IPS-20b (cell line): ENCODE data around the gene PCGF3.
"Not testable (repeated sequence)": the region's sequence is repeated elsewhere in the genome, so short reads cannot be mapped to it uniquely, and the experiment has no call there.

Experiments
- H3K27ac ChIP-seq: one replicate; pipeline ENCODE4 v1.5.1; 2013; ENCODE audit warnings: low read length
- H3K27me3 ChIP-seq: 2 replicates; pipeline ENCODE4 v1.6.1; 2013; ENCODE audit warnings: mild to moderate bottlenecking, low read length, inconsistent platforms; ENCODE audit not compliant: insufficient read depth
- H3K36me3 ChIP-seq: 2 replicates; pipeline ENCODE4 v1.6.1; 2013; ENCODE audit warnings: low read depth, mild to moderate bottlenecking, inconsistent platforms, low read length, moderate library complexity; ENCODE audit not compliant: insufficient read depth
- H3K4me1 ChIP-seq: 2 replicates; pipeline ENCODE4 v1.6.1; 2013; ENCODE audit warnings: mild to moderate bottlenecking, control low read depth, inconsistent platforms, low read length, moderate library complexity; ENCODE audit not compliant: insufficient read depth
- H3K4me3 ChIP-seq: 2 replicates; pipeline ENCODE4 v1.5.1; 2013; ENCODE audit warnings: mild to moderate bottlenecking, low read length, inconsistent platforms
- H3K9ac ChIP-seq: 2 replicates; pipeline ENCODE4 v1.6.1; 2013; ENCODE audit warnings: low read depth, mild to moderate bottlenecking, inconsistent platforms, low read length, moderate library complexity
- H3K9me3 ChIP-seq: 2 replicates; pipeline ENCODE4 v1.6.1; 2013; ENCODE audit warnings: mild to moderate bottlenecking, low read depth, low read length, inconsistent platforms; ENCODE audit not compliant: insufficient read depth

Gene PCGF3

GRCh38 chr4:725391-726234, 20.0 kb downstream of the PCGF3 start:
- Histone ChIP-seq H3K4me3 (no peak overlapping the region), H3K27ac (no peak overlapping the region)

DNA sequence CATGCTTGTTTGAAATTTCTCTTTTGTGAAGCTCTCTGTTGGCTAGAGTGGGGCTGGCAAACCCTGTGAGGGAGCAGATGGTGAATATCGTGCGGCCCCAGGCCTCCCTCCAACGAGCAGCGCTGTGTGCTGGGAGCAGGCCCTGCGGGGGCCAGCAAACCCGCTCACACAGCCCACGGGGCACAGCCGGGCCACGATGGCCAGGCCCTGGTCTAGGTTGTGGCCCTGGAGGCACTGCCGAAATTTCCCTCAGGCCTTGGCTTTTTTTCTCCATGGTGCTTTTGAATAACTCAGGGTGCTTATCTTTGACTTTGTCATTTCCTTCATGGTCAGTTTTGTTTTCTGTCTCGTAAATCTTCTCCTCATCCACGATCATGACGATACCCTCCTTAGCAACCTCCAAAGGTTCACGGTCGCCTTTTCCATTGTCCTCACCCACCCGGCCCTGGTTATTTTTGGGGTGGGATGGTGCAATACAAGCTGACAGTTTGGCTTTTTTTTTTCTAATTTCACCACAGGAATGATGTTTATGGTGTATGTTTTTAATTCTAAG, 20.7 kb downstream of the PCGF3 start:
- H3K9ac ChIP-seq: no peak overlapping the region

More at GRCh38 chr4:725391-726234, 20.0 kb downstream of the PCGF3 start:
- Histone ChIP-seq H3K9ac (no peak overlapping the region), H3K9me3 (no peaks in the 10 kb centered on the region), H3K36me3 (peaks cover 7% of the 10 kb centered on the region; the same call in 1 of the 2 replicates), H3K4me1 (no peaks in the 10 kb centered on the region), H3K27me3 (no peaks in the 10 kb centered on the region)

DNA sequence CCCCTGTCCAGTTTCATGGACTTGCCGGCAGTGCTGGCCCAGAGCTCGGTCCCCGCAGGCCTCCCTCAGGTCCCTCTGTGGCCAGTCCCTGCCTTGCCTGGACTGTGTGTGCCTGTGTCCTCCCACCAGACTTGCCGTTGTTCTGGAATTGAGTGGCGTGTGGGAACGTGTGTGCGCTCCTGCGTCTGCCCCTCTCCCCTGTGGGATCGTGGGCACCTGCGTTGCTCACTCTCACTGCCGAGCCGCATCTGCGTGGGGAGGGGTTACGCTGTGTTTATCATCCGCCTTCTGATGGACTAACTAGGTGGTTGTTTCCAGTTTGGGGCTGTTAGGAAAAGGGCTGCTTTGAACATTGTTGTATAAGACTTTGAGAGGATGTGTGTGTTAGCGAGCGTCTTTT, 21.2 kb downstream of the PCGF3 start:
- Histone ChIP-seq H3K9me3 (no peaks in the 10 kb centered on the region), H3K36me3 (peaks cover 13% of the 10 kb centered on the region), H3K27ac (no peak overlapping the region), H3K27me3 (no peaks in the 10 kb centered on the region), H3K4me1 (no peaks in the 10 kb centered on the region), H3K4me3 (no peak overlapping the region), H3K9ac (no peak overlapping the region)

More for the DNA sequence above, 20.7 kb downstream of the PCGF3 start:
- H3K27me3 ChIP-seq: no peaks in the 10 kb centered on the region
- H3K27ac ChIP-seq: no peak overlapping the region
- H3K4me1 ChIP-seq: no peaks in the 10 kb centered on the region
- no peaks in the 10 kb centered on the region for H3K9me3 ChIP-seq
- H3K36me3 ChIP-seq: peaks cover 13% of the 10 kb centered on the region
- H3K4me3 ChIP-seq: no peak overlapping the region

DNA sequence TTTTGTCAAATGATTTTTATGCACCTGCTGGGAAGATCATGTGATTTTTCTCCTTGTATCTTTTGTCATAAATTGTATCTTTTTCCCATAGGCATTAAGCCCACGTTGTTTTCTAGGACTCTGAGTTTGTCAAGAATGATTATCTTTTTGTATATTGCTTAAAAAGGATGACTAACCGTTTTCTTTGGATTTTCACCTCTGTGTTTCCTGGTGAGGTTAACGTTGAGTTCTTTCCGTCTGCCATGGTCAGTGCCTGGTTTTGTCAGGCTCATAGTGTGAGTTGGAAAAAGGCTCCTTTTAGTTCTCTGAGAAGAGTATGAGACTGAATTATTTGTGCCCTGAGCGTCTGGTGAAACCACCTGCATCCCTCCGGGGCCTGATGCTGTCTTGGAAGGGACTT, 21.9 kb downstream of the PCGF3 start:
- H3K4me3 ChIP-seq: no peak overlapping the region
- no peaks in the 10 kb centered on the region for H3K4me1 ChIP-seq
- H3K27me3 ChIP-seq: no peaks in the 10 kb centered on the region
- no peak overlapping the region for H3K27ac ChIP-seq
- peaks cover 17% of the 10 kb centered on the region for H3K36me3 ChIP-seq
- H3K9ac ChIP-seq: no peak overlapping the region
- no peaks in the 10 kb centered on the region for H3K9me3 ChIP-seq

- peaks cover 31% of the 10 kb centered on the region for H3K36me3 ChIP-seq
- H3K4me3 ChIP-seq: no peak overlapping the region
- H3K4me1 ChIP-seq: no peaks in the 10 kb centered on the region
- H3K27me3 ChIP-seq: no peaks in the 10 kb centered on the region
- no peaks in the 10 kb centered on the region for H3K9me3 ChIP-seq
- no peak overlapping the region for H3K27ac ChIP-seq
- no peak overlapping the region for H3K9ac ChIP-seq
These were observed 24.0 kb downstream of the PCGF3 start for GRCh38 chr4:729336-730315.

DNA sequence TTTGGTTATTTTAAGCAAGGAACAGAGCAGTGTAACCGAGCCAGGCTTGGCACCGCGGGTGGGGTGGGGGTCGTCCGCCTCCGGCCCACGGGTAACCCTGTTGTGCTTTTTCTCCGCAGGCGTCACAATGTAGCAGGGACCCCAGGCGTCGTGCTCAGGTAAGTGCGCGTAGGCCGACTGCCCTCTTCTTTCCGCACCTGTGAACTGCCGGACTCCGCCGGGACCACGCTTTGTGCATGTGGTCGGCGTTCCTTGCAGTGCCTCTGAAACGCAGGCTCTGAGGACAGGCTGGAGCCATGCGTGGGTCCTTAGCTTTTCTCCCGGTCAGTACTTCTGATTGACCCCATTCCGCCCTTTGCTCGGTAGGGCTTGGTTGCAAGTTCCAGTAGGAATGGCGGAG, 24.9 kb downstream of the PCGF3 start:
- no peaks in the 10 kb centered on the region for H3K27me3 ChIP-seq
- H3K9me3 ChIP-seq: no peaks in the 10 kb centered on the region
- no peak overlapping the region for H3K4me3 ChIP-seq
- no peak overlapping the region for H3K27ac ChIP-seq
- no peaks in the 10 kb centered on the region for H3K4me1 ChIP-seq
- H3K36me3 ChIP-seq: peaks cover 40% of the 10 kb centered on the region
- H3K9ac ChIP-seq: no peak overlapping the region

GRCh38 chr4:730946-731904, 25.6 kb downstream of the PCGF3 start:
- H3K4me3 ChIP-seq, H3K27me3 ChIP-seq, H3K4me1 ChIP-seq, H3K9me3 ChIP-seq, H3K9ac ChIP-seq, H3K27ac ChIP-seq: not testable (repeated sequence)
- peaks cover 43% of the 10 kb centered on the region for H3K36me3 ChIP-seq

- not testable (repeated sequence) for H3K9me3 ChIP-seq, H3K4me3 ChIP-seq, H3K27ac ChIP-seq, H3K9ac ChIP-seq, H3K27me3 ChIP-seq, H3K4me1 ChIP-seq
- peaks cover 43% of the 10 kb centered on the region for H3K36me3 ChIP-seq
These were observed 26.3 kb downstream of the PCGF3 start for GRCh38 chr4:731954-732353.

DNA sequence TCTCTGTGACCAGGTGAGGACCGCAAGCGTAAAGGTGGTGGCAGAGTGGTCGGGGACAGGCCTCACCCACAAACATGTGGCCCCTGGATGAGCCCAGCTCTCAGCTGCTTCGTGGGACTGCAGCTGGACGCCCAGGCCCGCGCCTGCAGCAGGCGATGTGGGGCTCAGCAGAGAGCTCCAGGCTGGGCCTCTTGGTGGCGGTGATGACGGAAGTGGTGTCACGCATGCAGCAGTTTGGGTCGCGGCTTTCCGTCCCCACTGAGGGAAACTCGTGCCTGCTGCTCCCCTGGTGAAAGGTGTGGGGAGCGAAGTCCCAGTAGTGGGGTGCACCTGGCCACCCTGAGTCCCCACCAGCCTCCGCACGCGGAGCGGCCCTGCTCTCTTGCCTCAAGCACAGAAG, 26.9 kb downstream of the PCGF3 start:
- Histone ChIP-seq H3K4me3 (no peak overlapping the region), H3K27ac (no peak overlapping the region)

DNA sequence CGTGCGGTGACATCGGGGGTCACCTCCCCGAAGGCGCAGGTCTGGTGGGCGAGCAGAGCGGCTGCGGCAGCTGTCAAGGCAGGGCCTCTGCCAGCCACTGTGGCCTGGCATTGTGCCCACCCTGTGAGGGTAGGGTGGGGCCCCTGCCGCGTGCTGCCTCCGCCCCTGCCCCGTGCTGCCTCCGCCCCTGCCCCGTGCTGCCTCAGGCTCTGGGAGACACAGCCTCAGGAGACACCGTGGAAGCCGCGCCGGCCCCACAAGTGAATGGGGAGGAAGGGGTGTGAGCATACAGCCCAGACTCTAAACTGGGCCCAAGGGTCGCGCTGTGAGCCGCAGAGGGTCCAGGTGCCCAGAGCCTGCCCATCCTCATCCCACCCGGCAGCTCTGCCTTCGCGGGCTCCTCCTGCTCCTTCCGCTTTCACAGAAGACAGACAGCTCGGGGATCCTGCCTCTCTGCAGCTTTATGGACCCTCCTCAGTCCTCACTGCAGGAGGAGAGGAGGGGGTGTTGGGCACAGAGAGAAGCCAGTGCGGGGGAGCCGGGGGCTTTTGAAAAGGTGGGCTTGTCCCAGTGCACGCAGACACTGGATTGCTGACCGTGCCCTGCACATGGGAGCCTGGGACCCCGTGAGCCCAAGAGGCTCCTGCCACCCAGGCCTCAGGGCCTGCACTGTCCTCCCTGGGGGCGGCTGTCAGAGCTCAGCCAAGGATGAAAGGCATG, 27.4 kb downstream of the PCGF3 start:
- no peak overlapping the region for H3K27ac ChIP-seq
- H3K9ac ChIP-seq: no peak overlapping the region
- no peak overlapping the region for H3K4me3 ChIP-seq
- no peaks in the 10 kb centered on the region for H3K4me1 ChIP-seq
- peaks cover 54% of the 10 kb centered on the region for H3K36me3 ChIP-seq
- no peaks in the 10 kb centered on the region for H3K27me3 ChIP-seq
- H3K9me3 ChIP-seq: no peaks in the 10 kb centered on the region

More for the DNA sequence above, 26.9 kb downstream of the PCGF3 start:
- no peak overlapping the region for H3K9ac ChIP-seq
- no peaks in the 10 kb centered on the region for H3K4me1 ChIP-seq
- no peaks in the 10 kb centered on the region for H3K27me3 ChIP-seq
- no peaks in the 10 kb centered on the region for H3K9me3 ChIP-seq
- peaks cover 48% of the 10 kb centered on the region for H3K36me3 ChIP-seq
